Measurements from ENCODE around the gene CCDC116. TPM values are rescaled to one million over a fixed set of nuclear protein-coding genes. Genes with fewer than 3 reads are reported as not detected.

Gene CCDC116
- total RNA-seq, 4 donors from 2014 or later = 0.22 to 2.0 (median 0.36) TPM

GRCh38 chr22:21621025-21621424 is 11.5 kb upstream of the CCDC116 start:
- Histone ChIP-seq H3K9me3 (no peaks in the 10 kb centered on the region), H3K36me3 (peaks cover 0 to 14% (median 0%) of the 10 kb centered on the region in 3 donors), H3K4me1 (peaks cover 0 to 75% (median 35%) of the 10 kb centered on the region in 4 donors), H3K4me3 (no peak overlapping the region), H3K27me3 (no peaks in the 10 kb centered on the region), H3K27ac (peak overlapping the region in 1 of 4 donors; percentile 3)
- no peak for DNase-seq (ENCODE audit: low spot score in 2 of 2)
- WGBS, 2 donors = 74% methylated on average over 2 to 3 of the region's 3 CpGs
- TF ChIP-seq CTCF (IDR thresholded peaks at IDR 0.05) (no peak), POLR2A (IDR thresholded peaks at IDR 0.05) (no peak), EP300 (IDR thresholded peaks at IDR 0.05) (no peak)

- no peak overlapping the region for H3K4me3 ChIP-seq
- no peak for TF ChIP-seq CTCF (IDR thresholded peaks at IDR 0.05)
- TF ChIP-seq EP300 (IDR thresholded peaks at IDR 0.05) = no peak
- no peak for TF ChIP-seq POLR2A (IDR thresholded peaks at IDR 0.05)
- peak overlapping the region in 3 of 4 donors; percentile 17 to 70 (median 42) for H3K27ac ChIP-seq
- 44 to 49% methylated on average over 17 of the region's 17 CpGs for WGBS, 2 donors
- H3K36me3 ChIP-seq = peaks cover 0 to 14% (median 0%) of the 10 kb centered on the region in 3 donors
- peaks cover 0 to 86% (median 35%) of the 10 kb centered on the region in 4 donors for H3K4me1 ChIP-seq
- H3K27me3 ChIP-seq = no peaks in the 10 kb centered on the region
- peak in 1 of 2 donors; percentile 24 for DNase-seq (ENCODE audit: low spot score in 2 of 2)
- H3K9me3 ChIP-seq = no peaks in the 10 kb centered on the region
Observed at GRCh38 chr22:21622011-21622918, 10.3 kb upstream of the CCDC116 start.

GRCh38 chr22:21622919-21623647 is 9.5 kb upstream of the CCDC116 start:
- peaks cover 0 to 14% (median 0%) of the 10 kb centered on the region in 3 donors for H3K36me3 ChIP-seq
- H3K4me3 ChIP-seq = no peak overlapping the region
- no peak for TF ChIP-seq CTCF (IDR thresholded peaks at IDR 0.05)
- TF ChIP-seq POLR2A (IDR thresholded peaks at IDR 0.05) = no peak
- no peak for TF ChIP-seq EP300 (IDR thresholded peaks at IDR 0.05)
- DNase-seq (ENCODE audit: low spot score in 2 of 2) = no peak
- H3K9me3 ChIP-seq = no peaks in the 10 kb centered on the region
- H3K27me3 ChIP-seq = no peaks in the 10 kb centered on the region
- H3K27ac ChIP-seq = peak overlapping the region in 3 of 4 donors; percentile 29 to 77 (median 70)
- 72 to 74% methylated on average over 23 of the region's 23 CpGs for WGBS, 2 donors
- peaks cover 0 to 86% (median 35%) of the 10 kb centered on the region in 4 donors for H3K4me1 ChIP-seq

GRCh38 chr22:21623648-21623970 is 9.0 kb upstream of the CCDC116 start:
- peaks cover 0 to 91% (median 38%) of the 10 kb centered on the region in 4 donors for H3K4me1 ChIP-seq
- no peak for DNase-seq (ENCODE audit: low spot score in 2 of 2)
- H3K9me3 ChIP-seq = no peaks in the 10 kb centered on the region
- no peaks in the 10 kb centered on the region for H3K27me3 ChIP-seq
- 60 to 67% methylated on average over 6 to 7 of the region's 7 CpGs for WGBS, 2 donors
- H3K27ac ChIP-seq = peak overlapping the region in 3 of 4 donors; percentile 29 to 77 (median 70)
- H3K4me3 ChIP-seq = no peak overlapping the region
- TF ChIP-seq CTCF (IDR thresholded peaks at IDR 0.05) (no peak), POLR2A (IDR thresholded peaks at IDR 0.05) (no peak), EP300 (IDR thresholded peaks at IDR 0.05) (no peak)
- peaks cover 0 to 17% (median 0%) of the 10 kb centered on the region in 3 donors for H3K36me3 ChIP-seq

All from tibial nerve (tissue), 4 donors.